GM23338 (cell line): ENCODE results near the gene SPAG7. TPM values are rescaled to one million over a fixed set of nuclear protein-coding genes. Genes with fewer than 3 reads are reported as not detected.

Experiments used
- ATAC-seq: fragments of 200-7000 bp; cut with Tn5 transposase; 3 replicates; pipeline ENCODE4 v1.9.1; 2020
- DNase-seq: peaks from one replicate; pipeline ENCODE4 v3.0.0-alpha.2; 2015; ENCODE audit warnings: low spot score
- H2AFZ ChIP-seq: fragments of 200-600 bp; sonication (generic); 2 replicates; pipeline ENCODE4 v1.8.0; 2016; ENCODE audit warnings: antibody characterized with exemption, mild to moderate bottlenecking, moderate library complexity
- H3F3A ChIP-seq: fragments of 200-600 bp; sonication (generic); replicated peaks from 2 replicates; pipeline ENCODE4 v1.8.0; 2017; ENCODE audit warnings: antibody characterized with exemption, mixed run types, low read depth
- H3K27ac ChIP-seq: fragments of 200-600 bp; sonication (generic); 2 replicates; pipeline ENCODE4 v1.6.1; 2016; ENCODE audit warnings: low read depth
- H3K27me3 ChIP-seq: fragments of 200-600 bp; sonication (generic); 2 replicates; pipeline ENCODE4 v1.8.0; 2016; ENCODE audit warnings: mild to moderate bottlenecking, mixed run types, moderate library complexity; ENCODE audit not compliant: insufficient read depth
- H3K36me3 ChIP-seq: fragments of 200-600 bp; sonication (generic); 2 replicates; pipeline ENCODE4 v1.8.0; 2016; ENCODE audit warnings: mild to moderate bottlenecking; ENCODE audit not compliant: insufficient read depth
- H3K4me1 ChIP-seq: fragments of 200-600 bp; sonication (generic); 2 replicates; pipeline ENCODE4 v1.8.0; 2016; ENCODE audit warnings: mild to moderate bottlenecking, moderate library complexity; ENCODE audit not compliant: insufficient read depth
- H3K4me2 ChIP-seq: fragments of 200-600 bp; sonication (generic); 2 replicates; pipeline ENCODE4 v1.7.1; 2017; ENCODE audit warnings: mixed run types
- H3K4me3 ChIP-seq: fragments of 200-600 bp; sonication (generic); 2 replicates; pipeline ENCODE4 v1.6.1; 2016; ENCODE audit warnings: mixed run types
- H3K79me2 ChIP-seq: fragments of 200-600 bp; sonication (generic); replicated peaks from 2 replicates; pipeline ENCODE4 v1.8.0; 2017; ENCODE audit warnings: mild to moderate bottlenecking; ENCODE audit not compliant: insufficient read depth
- H3K9me2 ChIP-seq: fragments of 200-600 bp; sonication (generic); 2 replicates; pipeline ENCODE4 v1.8.0; 2017; ENCODE audit not compliant: insufficient read depth
- H4K20me1 ChIP-seq: fragments of 200-600 bp; sonication (generic); replicated peaks from 2 replicates; pipeline ENCODE4 v1.8.0; 2017; ENCODE audit warnings: mild to moderate bottlenecking; ENCODE audit not compliant: insufficient read depth
- H3K27ac Mint-ChIP-seq: 2 replicates; pipeline ENCODE4 v1.8.0; 2020; ENCODE audit warnings: inconsistent platforms, mild to moderate bottlenecking, moderate library complexity, mixed read lengths
- H3K27me3 Mint-ChIP-seq: 3 replicates; pipeline ENCODE4 v1.8.0; 2022; ENCODE audit warnings: low read depth, mild to moderate bottlenecking, moderate library complexity, mixed read lengths, inconsistent platforms; ENCODE audit not compliant: insufficient read depth, poor library complexity
- H3K36me3 Mint-ChIP-seq: 3 replicates; pipeline ENCODE4 v1.8.0; 2021; ENCODE audit warnings: low read depth, mild to moderate bottlenecking, inconsistent platforms, moderate library complexity, mixed read lengths
- H3K4me1 Mint-ChIP-seq: 3 replicates; pipeline ENCODE4 v1.8.0; 2020; ENCODE audit warnings: mild to moderate bottlenecking, inconsistent platforms, mixed read lengths
- H3K4me3 Mint-ChIP-seq: 3 replicates; pipeline ENCODE4 v1.8.0; 2021; ENCODE audit warnings: moderate library complexity, mild to moderate bottlenecking, inconsistent platforms, mixed read lengths
- H3K9me3 Mint-ChIP-seq: 3 replicates; pipeline ENCODE4 v1.8.0; 2020; ENCODE audit warnings: moderate library complexity, mild to moderate bottlenecking, inconsistent platforms, mixed read lengths
- CREB1 ChIP-seq: fragments of 250-450 bp; sonication (Bioruptor Pico); IDR thresholded peaks from 2 replicates; pipeline ENCODE4 v1.5.0; 2020; ENCODE audit warnings: low read depth, mild to moderate bottlenecking, moderate library complexity
- EZH2 ChIP-seq: fragments of 200-600 bp; sonication (generic); IDR thresholded peaks from one replicate; pipeline ENCODE4 v1.8.0; 2017; ENCODE audit warnings: antibody characterized with exemption, mild to moderate bottlenecking, low read depth; ENCODE audit not compliant: unreplicated experiment
- EZH2phosphoT487 ChIP-seq: fragments of 200-600 bp; sonication (generic); IDR thresholded peaks from one replicate; pipeline ENCODE4 v1.8.1; 2018; ENCODE audit warnings: antibody characterized with exemption; ENCODE audit not compliant: unreplicated experiment
- JUNB ChIP-seq: IDR thresholded peaks from one replicate; pipeline ENCODE4 v1.6.1; 2016; ENCODE audit warnings: antibody characterized with exemption; ENCODE audit not compliant: unreplicated experiment
- NANOG ChIP-seq: IDR thresholded peaks from 2 replicates; pipeline ENCODE4 v1.6.1; 2016; ENCODE audit warnings: antibody characterized with exemption, borderline replicate concordance
- POLR2AphosphoS5 ChIP-seq: IDR thresholded peaks from 2 replicates; pipeline ENCODE4 v1.6.1; 2016; ENCODE audit warnings: antibody characterized with exemption, low read depth
- STAT1 ChIP-seq: IDR thresholded peaks from one replicate; pipeline ENCODE4 v1.6.1; 2016; ENCODE audit warnings: antibody characterized with exemption; ENCODE audit not compliant: unreplicated experiment
- ZNF114 ChIP-seq: fragments of 250-450 bp; sonication (Bioruptor Pico); IDR thresholded peaks from 2 replicates; pipeline ENCODE4 v1.5.0; 2020; ENCODE audit warnings: mild to moderate bottlenecking, moderate library complexity
- polyA plus RNA-seq: library from polyadenylated mRNA; unstranded; fragments of >200 nt; fragmentation: Nextera tagmentation; extraction: Ambion mirVana; gene quantifications from 2 replicates; pipeline ENCODE4 v1.2.1, GENCODE V29; 2016
- total RNA-seq: library from RNA; depleted of rRNA; stranded (reverse); fragments of >200 nt; shearing (Covaris generic); gene quantifications from 2 replicates; pipeline ENCODE4 v1.2.3, GENCODE V29; 2014
- TF ChIP-seq, protein P1 (sequence below): IDR thresholded peaks from 2 replicates; pipeline ENCODE4 v1.6.1; 2016; ENCODE audit warnings: antibody characterized with exemption
- TF ChIP-seq, protein P2 (sequence below), 2 experiments: fragments of 200-600 bp in 1 of 2; sonication (generic) in 1 of 2; conservative IDR thresholded peaks; 2 replicates each; pipeline versions ENCODE4 v1.5.1 to v1.6.1; 2016 to 2017; ENCODE audit warnings: antibody characterized with exemption in 2 of 2, low read depth in 2 of 2, mild to moderate bottlenecking in 2 of 2, moderate library complexity in 1 of 2

The SPAG7 gene
- total and polyA plus RNA-seq, 2 experiments from 2014 or later = 77.9 to 226 TPM

DNA sequence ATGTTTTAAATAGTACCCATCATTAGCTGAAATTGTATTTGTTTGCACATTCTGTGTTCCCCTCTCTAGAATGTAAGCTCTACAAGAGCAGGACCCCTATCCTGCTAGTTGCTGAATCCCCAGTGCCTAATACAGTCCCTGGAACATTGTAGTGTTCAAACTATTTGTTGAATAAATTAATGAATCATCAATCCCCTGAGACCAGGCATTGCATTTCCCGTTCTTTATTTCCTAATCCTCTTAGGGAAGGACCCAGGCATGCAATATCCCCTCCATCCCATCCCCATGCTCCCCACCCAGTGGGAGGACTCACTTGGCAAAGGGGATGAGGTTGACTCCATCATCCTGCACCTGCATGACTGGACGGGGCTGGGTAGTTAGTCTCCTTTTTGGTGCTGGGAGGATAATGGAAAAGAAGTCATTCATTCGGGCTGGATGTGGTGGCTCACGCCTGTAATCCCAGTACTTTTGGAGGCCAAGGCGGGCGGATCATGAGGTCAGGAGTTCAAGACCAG is 26.5 kb upstream of the SPAG7 start (continued):
- TF ChIP-seq, protein P1, sequence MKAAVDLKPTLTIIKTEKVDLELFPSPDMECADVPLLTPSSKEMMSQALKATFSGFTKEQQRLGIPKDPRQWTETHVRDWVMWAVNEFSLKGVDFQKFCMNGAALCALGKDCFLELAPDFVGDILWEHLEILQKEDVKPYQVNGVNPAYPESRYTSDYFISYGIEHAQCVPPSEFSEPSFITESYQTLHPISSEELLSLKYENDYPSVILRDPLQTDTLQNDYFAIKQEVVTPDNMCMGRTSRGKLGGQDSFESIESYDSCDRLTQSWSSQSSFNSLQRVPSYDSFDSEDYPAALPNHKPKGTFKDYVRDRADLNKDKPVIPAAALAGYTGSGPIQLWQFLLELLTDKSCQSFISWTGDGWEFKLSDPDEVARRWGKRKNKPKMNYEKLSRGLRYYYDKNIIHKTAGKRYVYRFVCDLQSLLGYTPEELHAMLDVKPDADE = no peak
- TF ChIP-seq STAT1 = no peak
- TF ChIP-seq, protein P2, sequence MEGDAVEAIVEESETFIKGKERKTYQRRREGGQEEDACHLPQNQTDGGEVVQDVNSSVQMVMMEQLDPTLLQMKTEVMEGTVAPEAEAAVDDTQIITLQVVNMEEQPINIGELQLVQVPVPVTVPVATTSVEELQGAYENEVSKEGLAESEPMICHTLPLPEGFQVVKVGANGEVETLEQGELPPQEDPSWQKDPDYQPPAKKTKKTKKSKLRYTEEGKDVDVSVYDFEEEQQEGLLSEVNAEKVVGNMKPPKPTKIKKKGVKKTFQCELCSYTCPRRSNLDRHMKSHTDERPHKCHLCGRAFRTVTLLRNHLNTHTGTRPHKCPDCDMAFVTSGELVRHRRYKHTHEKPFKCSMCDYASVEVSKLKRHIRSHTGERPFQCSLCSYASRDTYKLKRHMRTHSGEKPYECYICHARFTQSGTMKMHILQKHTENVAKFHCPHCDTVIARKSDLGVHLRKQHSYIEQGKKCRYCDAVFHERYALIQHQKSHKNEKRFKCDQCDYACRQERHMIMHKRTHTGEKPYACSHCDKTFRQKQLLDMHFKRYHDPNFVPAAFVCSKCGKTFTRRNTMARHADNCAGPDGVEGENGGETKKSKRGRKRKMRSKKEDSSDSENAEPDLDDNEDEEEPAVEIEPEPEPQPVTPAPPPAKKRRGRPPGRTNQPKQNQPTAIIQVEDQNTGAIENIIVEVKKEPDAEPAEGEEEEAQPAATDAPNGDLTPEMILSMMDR (conservative IDR thresholded peaks at IDR 0.05; ENCODE audit: low read depth in 2 of 2) = no peak
- no peak for TF ChIP-seq JUNB
- no peak for TF ChIP-seq EZH2
- no peak for TF ChIP-seq NANOG
- TF ChIP-seq POLR2AphosphoS5 = no peak
- TF ChIP-seq EZH2phosphoT487 = no peak

DNA sequence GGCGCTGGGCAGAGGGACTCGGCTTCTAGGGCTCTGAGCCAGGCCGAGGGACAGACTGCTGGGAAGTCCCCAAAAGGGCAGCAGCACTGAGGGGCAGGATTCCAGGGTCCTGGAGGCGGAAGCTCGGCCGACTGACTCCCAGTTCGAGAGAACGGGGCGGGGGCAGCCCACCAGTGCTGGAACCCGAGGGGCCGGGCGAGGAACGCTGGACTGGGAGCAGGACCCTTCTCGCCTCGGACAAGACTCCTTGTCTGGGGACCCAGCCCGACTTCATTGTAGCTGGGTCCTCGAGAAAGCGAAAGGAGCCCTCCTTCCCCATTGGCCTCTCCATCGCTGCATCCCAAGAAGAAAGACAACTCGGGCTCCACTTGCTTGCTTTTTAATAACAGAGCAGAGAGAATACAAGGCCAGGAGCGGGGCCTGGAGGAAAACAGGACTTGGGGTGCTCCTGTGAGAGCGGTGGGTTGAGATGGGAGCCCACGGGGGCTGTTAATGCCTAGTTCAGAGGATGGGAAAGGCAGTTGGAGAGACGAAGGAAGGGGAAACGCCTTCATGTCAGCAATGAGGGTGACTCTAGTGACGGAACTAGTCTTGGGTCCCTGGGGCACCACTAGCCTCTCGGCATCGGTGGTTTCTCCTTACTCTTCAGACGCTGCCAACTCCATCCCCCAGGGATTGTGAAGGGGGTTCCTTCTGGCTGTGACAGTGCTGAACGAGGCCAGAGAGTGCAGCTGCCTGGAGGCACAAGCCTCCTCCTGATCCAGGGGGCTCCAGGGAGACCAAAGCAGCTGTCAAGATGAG is 20.4 kb upstream of the SPAG7 start:
- H3K4me3 ChIP-seq = peak overlapping the region; percentile 87
- Mint-ChIP-seq H3K4me3 (peak overlapping the region; percentile 84), H3K4me1 (peaks cover 26% of the 10 kb centered on the region), H3K27ac (no peak overlapping the region), H3K27me3 (peaks cover 32% of the 10 kb centered on the region), H3K9me3 (no peaks in the 10 kb centered on the region; the same call in 2 of the 3 replicates), H3K36me3 (no peaks in the 10 kb centered on the region)
- no peak for ATAC-seq
- peak overlapping the region; percentile 97 for H2AFZ ChIP-seq
- 0 out of 2 replicates have a peak overlapping the region, but pooled peaks have one; percentile 19 for H3K27ac ChIP-seq
- no peaks in the 10 kb centered on the region for H4K20me1 ChIP-seq
- no peak for DNase-seq
- H3K36me3 ChIP-seq = no peaks in the 10 kb centered on the region
- H3K27me3 ChIP-seq = 0 out of 2 replicates have a peak, but pooled peaks cover 8% of the 10 kb centered on the region
- H3K4me2 ChIP-seq = peak overlapping the region; percentile 97
- H3K9me2 ChIP-seq = no peaks in the 10 kb centered on the region
- peaks cover 11% of the 10 kb centered on the region; the same call in 1 of the 2 replicates for H3F3A ChIP-seq
- H3K4me1 ChIP-seq = peaks cover 15% of the 10 kb centered on the region
- no peaks in the 10 kb centered on the region for H3K79me2 ChIP-seq
- TF ChIP-seq EZH2 (no peak), NANOG (no peak), CREB1 (no peak), STAT1 (no peak), JUNB (no peak), EZH2phosphoT487 (no peak), ZNF114 (CRISPR knock-in tag) (no peak)
- TF ChIP-seq, protein P2 (conservative IDR thresholded peaks at IDR 0.05; ENCODE audit: low read depth in 2 of 2) = no peak
- TF ChIP-seq, protein P1 = no peak
